Measurements from ENCODE around the gene TECPR1.

The TECPR1 gene, protein sequence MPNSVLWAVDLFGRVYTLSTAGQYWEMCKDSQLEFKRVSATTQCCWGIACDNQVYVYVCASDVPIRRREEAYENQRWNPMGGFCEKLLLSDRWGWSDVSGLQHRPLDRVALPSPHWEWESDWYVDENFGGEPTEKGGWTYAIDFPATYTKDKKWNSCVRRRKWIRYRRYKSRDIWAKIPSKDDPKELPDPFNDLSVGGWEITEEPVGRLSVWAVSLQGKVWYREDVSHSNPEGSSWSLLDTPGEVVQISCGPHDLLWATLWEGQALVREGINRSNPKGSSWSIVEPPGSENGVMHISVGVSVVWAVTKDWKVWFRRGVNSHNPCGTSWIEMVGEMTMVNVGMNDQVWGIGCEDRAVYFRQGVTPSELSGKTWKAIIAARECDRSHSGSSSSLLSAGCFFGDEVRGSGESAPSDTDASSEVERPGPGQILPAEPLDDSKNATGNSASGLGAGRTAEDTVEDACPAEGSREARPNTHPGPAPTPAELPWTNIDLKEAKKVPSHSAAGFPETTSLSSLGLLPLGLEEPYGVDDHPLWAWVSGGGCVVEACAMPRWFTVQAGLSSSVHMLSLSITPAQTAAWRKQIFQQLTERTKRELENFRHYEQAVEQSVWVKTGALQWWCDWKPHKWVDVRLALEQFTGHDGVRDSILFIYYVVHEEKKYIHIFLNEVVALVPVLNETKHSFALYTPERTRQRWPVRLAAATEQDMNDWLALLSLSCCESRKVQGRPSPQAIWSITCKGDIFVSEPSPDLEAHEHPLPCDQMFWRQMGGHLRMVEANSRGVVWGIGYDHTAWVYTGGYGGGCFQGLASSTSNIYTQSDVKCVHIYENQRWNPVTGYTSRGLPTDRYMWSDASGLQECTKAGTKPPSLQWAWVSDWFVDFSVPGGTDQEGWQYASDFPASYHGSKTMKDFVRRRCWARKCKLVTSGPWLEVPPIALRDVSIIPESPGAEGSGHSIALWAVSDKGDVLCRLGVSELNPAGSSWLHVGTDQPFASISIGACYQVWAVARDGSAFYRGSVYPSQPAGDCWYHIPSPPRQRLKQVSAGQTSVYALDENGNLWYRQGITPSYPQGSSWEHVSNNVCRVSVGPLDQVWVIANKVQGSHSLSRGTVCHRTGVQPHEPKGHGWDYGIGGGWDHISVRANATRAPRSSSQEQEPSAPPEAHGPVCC

DNA sequence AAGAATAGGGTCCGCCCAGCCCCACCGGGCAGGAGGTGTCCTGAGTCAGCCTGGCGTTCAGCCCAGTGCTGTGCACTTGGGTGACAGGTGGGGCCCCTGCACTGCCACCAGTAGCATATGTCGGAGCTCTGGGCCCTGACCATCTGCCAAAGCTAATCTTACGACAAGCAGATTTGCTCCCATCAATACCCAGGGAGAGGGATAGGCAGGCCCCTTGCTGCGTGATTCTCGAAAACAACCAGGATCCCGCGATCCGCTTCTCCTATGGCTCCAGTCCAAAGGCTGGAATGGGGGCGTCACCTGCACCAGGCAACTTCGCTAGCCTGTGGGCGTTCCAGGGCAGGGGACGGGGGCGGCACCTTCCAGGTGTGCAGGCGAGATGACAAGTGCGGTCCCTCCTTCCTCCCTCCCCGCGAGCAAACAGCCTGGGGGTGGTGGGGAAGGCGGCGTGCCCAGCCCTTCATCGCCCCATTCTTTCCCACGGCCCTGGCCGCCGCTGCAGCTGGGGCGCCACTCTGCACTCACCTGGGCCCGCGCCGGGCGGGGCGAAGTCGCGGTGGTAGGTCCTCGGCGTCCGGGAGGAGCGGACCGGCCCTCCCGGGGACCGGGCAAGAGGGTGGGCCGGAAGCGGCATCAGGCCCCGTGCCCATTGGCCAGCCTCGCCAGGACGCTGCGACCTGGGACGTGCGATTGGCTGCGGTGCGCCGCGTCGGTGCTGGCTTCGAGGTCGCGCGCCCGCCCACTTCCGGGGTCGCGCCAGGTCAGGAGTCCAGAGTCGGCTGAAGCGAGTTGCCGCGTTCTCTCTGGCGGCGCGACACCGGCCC is at the start of gene TECPR1:
TSS of gene TECPR1 (minus strand) at position 632 of the 824 bp plus-strand sequence. CDS start 6,086 bp downstream, outside the sequence.
- DNase-seq = peak; percentile 84

GRCh38 chr7:98300595-98301372 is 48.8 kb upstream of the TECPR1 start:
- no peak for DNase-seq

- DNase-seq = no peak
Measured at GRCh38 chr7:98297626-98298286, 45.7 kb upstream of the TECPR1 start.

GRCh38 chr7:98296833-98297232 is 44.8 kb upstream of the TECPR1 start:
- DNase-seq = no peak

DNA sequence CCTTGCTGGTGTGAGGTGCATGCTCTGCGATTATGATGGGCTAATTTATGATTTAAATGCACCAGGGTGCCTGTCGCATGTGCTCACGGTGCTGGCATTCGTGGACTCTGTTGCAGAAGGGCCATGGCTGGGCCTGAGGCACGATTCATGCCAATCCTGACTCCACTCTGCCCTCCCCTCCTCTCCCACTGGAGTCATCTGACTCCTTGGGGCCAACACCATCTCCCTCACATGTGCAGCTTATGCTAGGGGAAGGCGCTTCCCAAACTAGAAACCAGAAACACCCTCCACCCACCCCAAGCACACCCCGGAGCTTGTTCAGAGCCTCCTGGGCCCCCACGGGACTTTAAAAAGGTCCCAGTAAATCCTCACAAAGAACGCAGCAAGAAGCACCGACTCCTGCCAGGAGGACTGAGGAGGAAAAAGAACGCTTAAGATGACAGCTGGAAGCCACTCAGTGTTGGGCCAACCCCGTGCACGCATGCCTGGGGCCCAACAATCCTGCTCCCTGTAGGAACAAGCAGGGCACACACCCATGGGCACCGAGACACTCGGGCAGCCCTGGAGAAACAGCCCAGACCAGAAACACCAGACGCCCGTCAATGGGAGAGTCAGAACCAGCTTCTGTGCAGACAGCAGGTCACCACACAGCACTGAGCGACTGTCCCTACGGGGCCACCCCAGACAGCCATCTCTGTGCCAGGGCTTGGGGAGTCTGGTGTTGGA is 43.6 kb upstream of the TECPR1 start:
- no peak for DNase-seq

- no peak for DNase-seq
Measured at GRCh38 chr7:98294798-98295382, 42.9 kb upstream of the TECPR1 start.

- DNase-seq = no peak
Measured at GRCh38 chr7:98294326-98294725, 42.3 kb upstream of the TECPR1 start.

GRCh38 chr7:98293746-98294145 is 41.7 kb upstream of the TECPR1 start:
- no peak for DNase-seq

GRCh38 chr7:98293265-98293664 is 41.2 kb upstream of the TECPR1 start:
- DNase-seq = no peak

- DNase-seq = no peak
Measured at GRCh38 chr7:98291717-98292116, 39.7 kb upstream of the TECPR1 start.

- DNase-seq = no peak
Measured at GRCh38 chr7:98289333-98289875, 37.4 kb upstream of the TECPR1 start.

- no peak for DNase-seq
Measured at GRCh38 chr7:98288064-98288823, 36.2 kb upstream of the TECPR1 start.

- DNase-seq = no peak
Measured at GRCh38 chr7:98287486-98287959, 35.5 kb upstream of the TECPR1 start.

GRCh38 chr7:98286701-98287485 is 34.9 kb upstream of the TECPR1 start:
- DNase-seq = no peak

GRCh38 chr7:98286093-98286539 is 34.1 kb upstream of the TECPR1 start:
- no peak for DNase-seq

GRCh38 chr7:98285157-98286092 is 33.4 kb upstream of the TECPR1 start:
- no peak for DNase-seq

Measured in CD4-positive, alpha-beta T cell treated with Interleukin-4 for 4 hours (primary cell).